Duodenal mucosa (tissue), 2 donors: ENCODE measurements around the gene PHYHD1.

Experiments used
- H3K27ac ChIP-seq: one replicate; pipeline ENCODE4 v1.7.0; 2013; ENCODE audit warnings: low read depth, low read length
- H3K27me3 ChIP-seq, 2 donors: one replicate each; pipeline ENCODE4 v1.7.0; 2013; ENCODE audit warnings: low read length in 2 of 2, control low read depth in 1 of 2; ENCODE audit not compliant: insufficient read depth in 2 of 2, control insufficient read depth in 1 of 2
- H3K36me3 ChIP-seq, 2 donors: one replicate each; pipeline ENCODE4 v1.7.0; 2013; ENCODE audit warnings: low read length in 2 of 2, control low read depth in 1 of 2; ENCODE audit not compliant: insufficient read depth in 2 of 2, control insufficient read depth in 1 of 2
- H3K4me1 ChIP-seq, 2 donors: one replicate each; pipeline ENCODE4 v1.7.0; 2013; ENCODE audit warnings: low read length in 2 of 2, control low read depth in 1 of 2; ENCODE audit not compliant: insufficient read depth in 2 of 2, control insufficient read depth in 1 of 2
- H3K4me3 ChIP-seq, 2 donors: one replicate each; pipeline ENCODE4 v1.7.0; 2013; ENCODE audit warnings: low read length in 2 of 2, low read depth in 1 of 2
- H3K9ac ChIP-seq, 2 donors: one replicate each; pipeline ENCODE4 v1.7.0; 2013; ENCODE audit warnings: low read length in 2 of 2, low read depth in 1 of 2
- H3K9me3 ChIP-seq, 2 donors: one replicate each; pipeline ENCODE4 v1.7.0; 2013; ENCODE audit warnings: low read length in 2 of 2, control low read depth in 1 of 2; ENCODE audit not compliant: control insufficient read depth in 1 of 2

PHYHD1 gene

DNA sequence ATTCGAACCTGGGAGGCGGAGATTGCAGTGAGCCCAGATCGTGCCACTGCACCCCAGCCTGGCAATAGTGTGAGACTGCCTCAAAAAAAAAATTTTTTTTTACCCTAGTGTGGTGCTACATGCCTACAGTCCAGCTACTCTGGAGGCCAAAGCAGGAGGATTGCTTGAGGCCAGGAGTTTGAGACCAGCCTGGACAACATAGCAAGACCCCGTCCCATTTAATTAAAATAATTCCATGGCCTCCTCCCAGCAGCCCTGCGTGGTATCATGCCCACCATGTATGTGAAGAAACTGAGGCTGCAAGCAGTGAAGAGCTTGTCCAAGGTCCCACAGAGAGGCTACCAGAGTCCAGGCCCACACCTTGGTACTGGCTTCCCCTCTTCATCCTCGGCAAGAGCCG, 19.4 kb upstream of the PHYHD1 start:
- Histone ChIP-seq H3K4me3 (no peak overlapping the region), H3K27me3 (no peaks in the 10 kb centered on the region), H3K9me3 (no peaks in the 10 kb centered on the region), H3K4me1 (peaks cover 11 to 22% of the 10 kb centered on the region in 2 donors), H3K36me3 (peaks cover 0 to 6% of the 10 kb centered on the region in 2 donors), H3K9ac (no peak overlapping the region), H3K27ac (no peak overlapping the region)

DNA sequence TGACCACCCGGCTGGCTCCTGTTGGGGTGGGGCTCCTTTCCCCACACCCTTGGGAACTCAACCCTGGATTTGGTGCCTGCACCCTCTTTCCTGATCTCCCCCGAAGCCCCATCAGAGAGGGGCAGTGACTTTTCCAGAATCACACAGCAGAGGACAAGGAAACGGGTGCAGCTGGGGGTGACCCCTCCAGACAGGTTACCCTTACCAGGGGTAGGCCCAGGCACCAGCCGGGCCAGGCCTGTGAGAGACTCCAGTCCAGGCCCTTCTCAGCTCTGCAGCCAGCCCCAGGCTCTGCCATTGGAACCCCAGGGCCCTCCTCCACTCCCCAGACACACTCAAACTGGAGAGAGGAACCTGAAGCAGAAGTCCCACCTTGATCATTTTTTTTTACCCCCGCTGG, 19.0 kb upstream of the PHYHD1 start:
- H3K27ac ChIP-seq, result no peak overlapping the region
- peak overlapping the region in 1 of 2 donors; percentile 6 for H3K9ac ChIP-seq
- H3K9me3 ChIP-seq, result no peaks in the 10 kb centered on the region
- H3K27me3 ChIP-seq, result no peaks in the 10 kb centered on the region
- peaks cover 0 to 7% of the 10 kb centered on the region in 2 donors for H3K36me3 ChIP-seq
- peaks cover 11 to 22% of the 10 kb centered on the region in 2 donors for H3K4me1 ChIP-seq
- H3K4me3 ChIP-seq, result no peak overlapping the region

DNA sequence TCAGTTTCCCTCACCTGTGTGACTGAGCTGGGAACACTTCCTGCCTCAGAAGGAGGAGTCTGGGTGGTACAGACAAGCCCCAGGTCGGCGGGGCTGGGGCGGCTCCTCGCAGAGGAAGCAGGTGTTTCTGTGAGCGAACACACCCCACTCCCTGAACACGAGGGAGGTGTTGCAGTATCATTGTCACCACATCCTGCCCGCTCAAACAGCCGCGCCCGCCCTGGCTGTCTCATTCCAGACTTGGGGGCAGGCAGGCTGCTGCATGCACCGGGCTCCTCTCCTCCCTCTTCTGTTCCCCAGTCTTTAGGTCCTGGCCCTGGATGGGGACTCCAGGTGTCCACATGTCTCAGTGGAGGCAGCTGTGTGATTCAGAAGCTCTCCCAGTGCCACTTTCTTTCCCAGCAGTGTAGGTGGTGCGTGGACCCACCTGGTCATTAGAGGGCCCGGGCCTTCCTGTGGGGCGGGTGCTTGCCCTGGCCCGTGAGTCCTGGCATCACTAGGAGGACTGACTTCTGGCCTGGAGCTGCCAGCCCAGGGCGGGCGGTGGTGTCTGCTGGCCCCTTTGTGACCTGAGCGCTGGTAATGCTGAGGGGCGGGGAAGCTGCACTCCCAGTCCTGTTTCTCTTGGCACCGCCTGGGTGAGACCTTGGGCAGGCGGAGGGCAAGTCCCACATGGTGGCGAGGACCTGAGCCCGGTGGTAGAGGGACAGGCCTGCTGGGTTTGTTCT, 18.3 kb upstream of the PHYHD1 start:
- H3K9ac ChIP-seq, result peak overlapping the region in 1 of 2 donors; percentile 6
- H3K27ac ChIP-seq, result peak overlapping the region; percentile 32
- H3K36me3 ChIP-seq, result peaks cover 4 to 8% of the 10 kb centered on the region in 2 donors
- no peak overlapping the region for H3K4me3 ChIP-seq
- no peaks in the 10 kb centered on the region for H3K9me3 ChIP-seq
- H3K27me3 ChIP-seq, result no peaks in the 10 kb centered on the region
- peaks cover 11 to 22% of the 10 kb centered on the region in 2 donors for H3K4me1 ChIP-seq

DNA sequence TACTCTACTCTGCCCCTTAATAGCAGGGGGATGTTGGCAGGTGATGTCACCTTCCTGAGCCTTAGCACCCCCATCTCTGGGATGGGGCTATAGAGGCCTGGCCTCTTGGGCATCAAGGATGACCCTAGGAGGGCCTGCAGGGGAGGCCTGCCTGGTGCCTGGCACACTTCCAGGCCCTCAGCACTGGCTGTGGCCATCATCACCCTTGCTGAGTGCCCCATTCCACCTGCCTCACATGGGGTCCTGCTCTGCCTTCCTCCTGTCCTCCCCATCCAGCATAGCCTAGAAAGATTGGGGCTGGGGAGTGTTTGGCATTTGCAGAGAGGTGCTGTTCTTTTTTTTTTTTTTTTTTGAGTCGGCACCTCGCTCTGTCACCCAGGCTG, 17.7 kb upstream of the PHYHD1 start:
- peaks cover 11 to 22% of the 10 kb centered on the region in 2 donors for H3K4me1 ChIP-seq
- H3K9ac ChIP-seq, result no peak overlapping the region

GRCh38 chr9:128903871-128904620, 16.7 kb upstream of the PHYHD1 start:
- no peak overlapping the region for H3K9ac ChIP-seq
- peaks cover 8 to 22% of the 10 kb centered on the region in 2 donors for H3K4me1 ChIP-seq
- H3K36me3 ChIP-seq, result peaks cover 19 to 23% of the 10 kb centered on the region in 2 donors
- no peaks in the 10 kb centered on the region for H3K27me3 ChIP-seq
- H3K27ac ChIP-seq, result no peak overlapping the region
- H3K4me3 ChIP-seq, result no peak overlapping the region
- no peaks in the 10 kb centered on the region for H3K9me3 ChIP-seq

More for the DNA sequence above, 17.7 kb upstream of the PHYHD1 start:
- Histone ChIP-seq H3K9me3 (no peaks in the 10 kb centered on the region), H3K27ac (peak overlapping the region; percentile 32), H3K36me3 (peaks cover 10 to 14% of the 10 kb centered on the region in 2 donors), H3K27me3 (no peaks in the 10 kb centered on the region), H3K4me3 (no peak overlapping the region)

- no peak overlapping the region for H3K9ac ChIP-seq
- H3K27ac ChIP-seq, result no peak overlapping the region
- H3K36me3 ChIP-seq, result peaks cover 25 to 41% of the 10 kb centered on the region in 2 donors
- peaks cover 8 to 19% of the 10 kb centered on the region in 2 donors for H3K4me1 ChIP-seq
- H3K4me3 ChIP-seq, result no peak overlapping the region
- no peaks in the 10 kb centered on the region for H3K9me3 ChIP-seq
- no peaks in the 10 kb centered on the region for H3K27me3 ChIP-seq
Measured at GRCh38 chr9:128905964-128906363, 14.8 kb upstream of the PHYHD1 start.

GRCh38 chr9:128906741-128907140, 14.0 kb upstream of the PHYHD1 start:
- Histone ChIP-seq H3K36me3 (peaks cover 25 to 41% of the 10 kb centered on the region in 2 donors), H3K9ac (no peak overlapping the region), H3K27ac (no peak overlapping the region)

GRCh38 chr9:128908372-128908771, 12.4 kb upstream of the PHYHD1 start:
- peaks cover 25 to 41% of the 10 kb centered on the region in 2 donors for H3K36me3 ChIP-seq
- no peaks in the 10 kb centered on the region for H3K27me3 ChIP-seq
- no peaks in the 10 kb centered on the region for H3K9me3 ChIP-seq
- peaks cover 9 to 14% of the 10 kb centered on the region in 2 donors for H3K4me1 ChIP-seq
- no peak overlapping the region for H3K4me3 ChIP-seq
- no peak overlapping the region for H3K9ac ChIP-seq
- no peak overlapping the region for H3K27ac ChIP-seq

More at GRCh38 chr9:128906741-128907140, 14.0 kb upstream of the PHYHD1 start:
- Histone ChIP-seq H3K9me3 (no peaks in the 10 kb centered on the region), H3K4me3 (no peak overlapping the region), H3K27me3 (no peaks in the 10 kb centered on the region), H3K4me1 (peaks cover 8 to 23% of the 10 kb centered on the region in 2 donors)

- Histone ChIP-seq H3K27ac (no peak overlapping the region), H3K4me3 (no peak overlapping the region), H3K4me1 (peaks cover 9 to 14% of the 10 kb centered on the region in 2 donors), H3K9ac (no peak overlapping the region), H3K36me3 (peaks cover 30 to 46% of the 10 kb centered on the region in 2 donors), H3K9me3 (no peaks in the 10 kb centered on the region), H3K27me3 (no peaks in the 10 kb centered on the region)
Measured at GRCh38 chr9:128909859-128910258, 10.9 kb upstream of the PHYHD1 start.

- H3K9ac ChIP-seq, result no peak overlapping the region
Measured at GRCh38 chr9:128910906-128911305, 9.9 kb upstream of the PHYHD1 start.

More at GRCh38 chr9:128910906-128911305, 9.9 kb upstream of the PHYHD1 start:
- Histone ChIP-seq H3K27me3 (no peaks in the 10 kb centered on the region), H3K27ac (no peak overlapping the region), H3K36me3 (peaks cover 30 to 49% of the 10 kb centered on the region in 2 donors), H3K4me3 (no peak overlapping the region), H3K4me1 (peaks cover 9 to 14% of the 10 kb centered on the region in 2 donors), H3K9me3 (no peaks in the 10 kb centered on the region)
